H9 (cell line): ENCODE measurements around the gene SNX21. TPM values are rescaled to one million over a fixed set of nuclear protein-coding genes. Genes with fewer than 3 reads are reported as not detected.

ENCODE experiments used
- DNase-seq: peaks from one replicate; pipeline ENCODE4 v3.0.0-alpha.2; 2017
- H2AFZ ChIP-seq: one replicate; pipeline ENCODE4 v1.6.1; 2013; ENCODE audit warnings: mild to moderate bottlenecking, low read length, control low read depth, moderate library complexity
- H2AK5ac ChIP-seq: 2 replicates; pipeline ENCODE4 v1.6.1; 2013; ENCODE audit warnings: low read length, control low read depth, mixed read lengths; ENCODE audit not compliant: insufficient read length
- H2BK120ac ChIP-seq: one replicate; pipeline ENCODE4 v1.6.1; 2013; ENCODE audit warnings: low read depth, mild to moderate bottlenecking, low read length, control low read depth, inconsistent platforms; ENCODE audit not compliant: poor library complexity, severe bottlenecking
- H2BK12ac ChIP-seq: 2 replicates; pipeline ENCODE4 v1.6.1; 2013; ENCODE audit warnings: low read length, control low read depth, mixed read lengths, low read depth; ENCODE audit not compliant: insufficient read length
- H2BK15ac ChIP-seq: 2 replicates; pipeline ENCODE4 v1.6.1; 2013; ENCODE audit warnings: low read depth, low read length, control low read depth
- H2BK20ac ChIP-seq: one replicate; pipeline ENCODE4 v1.6.1; 2013; ENCODE audit warnings: low read depth, mild to moderate bottlenecking, low read length, control low read depth, inconsistent platforms; ENCODE audit not compliant: poor library complexity, severe bottlenecking
- H2BK5ac ChIP-seq: 2 replicates; pipeline ENCODE4 v1.6.1; 2013; ENCODE audit warnings: low read length, control low read depth, mixed read lengths; ENCODE audit not compliant: insufficient read length
- H3K14ac ChIP-seq: 2 replicates; pipeline ENCODE4 v1.6.1; 2013; ENCODE audit warnings: low read length, control low read depth; ENCODE audit not compliant: insufficient read depth
- H3K18ac ChIP-seq: 2 replicates; pipeline ENCODE4 v1.6.1; 2013; ENCODE audit warnings: low read depth, mild to moderate bottlenecking, mixed read lengths, low read length, control low read depth; ENCODE audit not compliant: insufficient read length
- H3K23ac ChIP-seq: 2 replicates; pipeline ENCODE4 v1.6.1; 2013; ENCODE audit warnings: low read length, control low read depth, mixed read lengths, low read depth; ENCODE audit not compliant: insufficient read length
- H3K23me2 ChIP-seq: 2 replicates; pipeline ENCODE4 v1.6.1; 2013; ENCODE audit warnings: low read depth, mild to moderate bottlenecking, mixed read lengths, low read length, control low read depth; ENCODE audit not compliant: insufficient read length, poor library complexity, severe bottlenecking
- H3K27ac ChIP-seq: 2 replicates; pipeline ENCODE4 v1.5.1; 2013; ENCODE audit warnings: low read length, control low read depth, mixed read lengths, low read depth; ENCODE audit not compliant: insufficient read length
- H3K27me3 ChIP-seq: 2 replicates; pipeline ENCODE4 v1.6.1; 2013; ENCODE audit warnings: low read length, control low read depth, inconsistent platforms; ENCODE audit not compliant: insufficient read depth
- H3K4ac ChIP-seq: 2 replicates; pipeline ENCODE4 v1.6.1; 2013; ENCODE audit warnings: low read depth, mild to moderate bottlenecking, control low read depth, inconsistent platforms, low read length, moderate library complexity
- H3K4me1 ChIP-seq: 2 replicates; pipeline ENCODE4 v1.6.1; 2013; ENCODE audit warnings: low read length, control low read depth, inconsistent platforms; ENCODE audit not compliant: insufficient read depth
- H3K4me2 ChIP-seq: 2 replicates; pipeline ENCODE4 v1.6.1; 2013; ENCODE audit warnings: low read length, control low read depth, mixed read lengths; ENCODE audit not compliant: insufficient read length, insufficient read depth
- H3K56ac ChIP-seq: 2 replicates; pipeline ENCODE4 v1.6.1; 2013; ENCODE audit warnings: low read depth, mild to moderate bottlenecking, mixed read lengths, low read length, control low read depth; ENCODE audit not compliant: insufficient read length
- H3K79me1 ChIP-seq: 2 replicates; pipeline ENCODE4 v1.6.1; 2013; ENCODE audit warnings: low read depth, mild to moderate bottlenecking, moderate library complexity, low read length, control low read depth, inconsistent platforms; ENCODE audit not compliant: insufficient read depth, poor library complexity, severe bottlenecking
- H3K79me2 ChIP-seq: 2 replicates; pipeline ENCODE4 v1.6.1; 2013; ENCODE audit warnings: low read length, control low read depth, inconsistent platforms; ENCODE audit not compliant: insufficient read depth
- H3K9ac ChIP-seq: 2 replicates; pipeline ENCODE4 v1.6.1; 2013; ENCODE audit warnings: low read length, control low read depth, mixed read lengths; ENCODE audit not compliant: insufficient read length; ENCODE audit errors: extremely low read depth
- H3K9me3 ChIP-seq: one replicate; pipeline ENCODE4 v1.6.1; 2013; ENCODE audit warnings: low read depth, low read length, inconsistent platforms; ENCODE audit not compliant: control insufficient read depth
- H3T11ph ChIP-seq: one replicate; pipeline ENCODE4 v1.6.1; 2013; ENCODE audit warnings: mild to moderate bottlenecking, low read length, control low read depth, inconsistent platforms
- H4K20me1 ChIP-seq: one replicate; pipeline ENCODE4 v1.6.1; 2013; ENCODE audit not compliant: control insufficient read depth, insufficient read length, insufficient read depth
- H4K5ac ChIP-seq: 2 replicates; pipeline ENCODE4 v1.6.1; 2013; ENCODE audit warnings: low read depth, mild to moderate bottlenecking, mixed read lengths, low read length, control low read depth; ENCODE audit not compliant: insufficient read length
- H4K8ac ChIP-seq: replicated peaks from 2 replicates; pipeline ENCODE4 v1.6.1; 2013; ENCODE audit warnings: low read length, control low read depth, mixed read lengths, low read depth; ENCODE audit not compliant: insufficient read length
- H4K91ac ChIP-seq: 2 replicates; pipeline ENCODE4 v1.6.1; 2013; ENCODE audit warnings: low read depth, mild to moderate bottlenecking, moderate library complexity, mixed read lengths, low read length, control low read depth; ENCODE audit not compliant: insufficient read length
- H3K27ac Mint-ChIP-seq, 3 experiments: 2 replicates in 2 of 3; 3 replicates in 1 of 3; pipeline ENCODE4 v1.8.0; 2020 to 2021; ENCODE audit warnings: mixed read lengths in 3 of 3, mild to moderate bottlenecking in 1 of 3, moderate library complexity in 1 of 3
- H3K27me3 Mint-ChIP-seq: 2 replicates; pipeline ENCODE4 v1.8.0; 2021; ENCODE audit warnings: low read depth, mild to moderate bottlenecking, moderate library complexity, mixed read lengths
- H3K36me3 Mint-ChIP-seq, 3 experiments: 2 replicates in 2 of 3; 3 replicates in 1 of 3; pipeline ENCODE4 v1.8.0; 2020 to 2021; ENCODE audit warnings: low read depth in 3 of 3, mixed read lengths in 3 of 3; ENCODE audit not compliant: insufficient read depth in 1 of 3
- H3K4me1 Mint-ChIP-seq, 2 experiments: 2 replicates each; pipeline ENCODE4 v1.8.0; 2020; ENCODE audit warnings: mixed read lengths in 2 of 2
- H3K4me3 Mint-ChIP-seq, 2 experiments: 2 replicates in 1 of 2; 3 replicates in 1 of 2; pipeline ENCODE4 v1.8.0; 2020 to 2021; ENCODE audit warnings: mild to moderate bottlenecking in 2 of 2, mixed read lengths in 2 of 2, moderate library complexity in 1 of 2
- H3K9me3 Mint-ChIP-seq, 2 experiments: 2 replicates in 1 of 2; 3 replicates in 1 of 2; pipeline ENCODE4 v1.8.0; 2020; ENCODE audit warnings: mild to moderate bottlenecking in 2 of 2, mixed read lengths in 2 of 2, moderate library complexity in 1 of 2
- WGBS: extraction: QIAGEN DNeasy Blood & Tissue Kit; methylation state at CpG from one replicate; pipeline ENCODE4 v1.1.7; 2013; ENCODE audit warnings: missing lambda C conversion rate, low lambda C conversion rate, mixed read lengths; ENCODE audit not compliant: insufficient read length; ENCODE audit errors: extremely low coverage; 5-methylcytosine and 5-hydroxymethylcytosine counted together
- total RNA-seq: library from RNA; stranded (reverse); gene quantifications from 2 replicates; pipeline ENCODE4 v1.2.1, GENCODE V29; 2021
- TF ChIP-seq, protein P1 (sequence below): fragments of 200-600 bp; sonication (generic); conservative IDR thresholded peaks from 3 replicates; pipeline ENCODE4 v1.8.0; 2021; ENCODE audit warnings: antibody characterized with exemption, mild to moderate bottlenecking

SNX21 gene
- total RNA-seq, 1 experiment from 2014 or later: 20.5 TPM

- Histone ChIP-seq H3K27me3 (no peaks in the 10 kb centered on the region), H3K79me1 (peaks cover 5% of the 10 kb centered on the region), H4K8ac (no peak overlapping the region), H3K27ac (no peak overlapping the region), H4K20me1 (no peaks in the 10 kb centered on the region), H2AFZ (no peak overlapping the region), H2BK12ac (no peak overlapping the region), H3K9ac (no peak overlapping the region), H2BK20ac (no peak overlapping the region), H3K14ac (no peak overlapping the region), H3K4me1 (peaks cover 4% of the 10 kb centered on the region; the same call in 1 of the 2 replicates), H3K23ac (no peak overlapping the region), H3K79me2 (no peaks in the 10 kb centered on the region), H2AK5ac (no peak overlapping the region), H3K56ac (no peak overlapping the region), H4K5ac (no peak overlapping the region), H2BK5ac (no peak overlapping the region), H3K9me3 (no peaks in the 10 kb centered on the region), H2BK15ac (no peak overlapping the region), H3K23me2 (peaks cover 11% of the 10 kb centered on the region), H3K4me2 (no peak overlapping the region), H2BK120ac (no peak overlapping the region), H4K91ac (no peak overlapping the region), H3T11ph (no peak overlapping the region), H3K4ac (no peak overlapping the region), H3K18ac (no peak overlapping the region)
- WGBS: no CpG with 5 or more reads among the region's 5 CpGs
- Mint-ChIP-seq H3K4me1 (peaks cover 22 to 23% of the 10 kb centered on the region in 2 experiments), H3K9me3 (no peaks in the 10 kb centered on the region), H3K27ac (no peak overlapping the region), H3K27me3 (no peaks in the 10 kb centered on the region), H3K4me3 (peak overlapping the region; percentile 21 to 66; a peak in 2 of 5 replicates), H3K36me3 (peaks cover 2 to 34% (median 29%) of the 10 kb centered on the region in 3 experiments; a peak in 6 of 7 replicates)
- DNase-seq: no peak
- TF ChIP-seq, protein P1, sequence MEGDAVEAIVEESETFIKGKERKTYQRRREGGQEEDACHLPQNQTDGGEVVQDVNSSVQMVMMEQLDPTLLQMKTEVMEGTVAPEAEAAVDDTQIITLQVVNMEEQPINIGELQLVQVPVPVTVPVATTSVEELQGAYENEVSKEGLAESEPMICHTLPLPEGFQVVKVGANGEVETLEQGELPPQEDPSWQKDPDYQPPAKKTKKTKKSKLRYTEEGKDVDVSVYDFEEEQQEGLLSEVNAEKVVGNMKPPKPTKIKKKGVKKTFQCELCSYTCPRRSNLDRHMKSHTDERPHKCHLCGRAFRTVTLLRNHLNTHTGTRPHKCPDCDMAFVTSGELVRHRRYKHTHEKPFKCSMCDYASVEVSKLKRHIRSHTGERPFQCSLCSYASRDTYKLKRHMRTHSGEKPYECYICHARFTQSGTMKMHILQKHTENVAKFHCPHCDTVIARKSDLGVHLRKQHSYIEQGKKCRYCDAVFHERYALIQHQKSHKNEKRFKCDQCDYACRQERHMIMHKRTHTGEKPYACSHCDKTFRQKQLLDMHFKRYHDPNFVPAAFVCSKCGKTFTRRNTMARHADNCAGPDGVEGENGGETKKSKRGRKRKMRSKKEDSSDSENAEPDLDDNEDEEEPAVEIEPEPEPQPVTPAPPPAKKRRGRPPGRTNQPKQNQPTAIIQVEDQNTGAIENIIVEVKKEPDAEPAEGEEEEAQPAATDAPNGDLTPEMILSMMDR: no peak
Observed at GRCh38 chr20:45835825-45836224, 2.2 kb downstream of the SNX21 start.
